SU-DHL-6 (cell line): Measurements from ENCODE around the gene SLC9A9.

ENCODE experiments used
- H2AFZ ChIP-seq: fragments of 200-600 bp; sonication (generic); 2 replicates; pipeline ENCODE4 v1.6.1; 2014; ENCODE audit warnings: low read depth, mild to moderate bottlenecking, moderate library complexity, mixed read lengths, antibody characterized with exemption, low read length; ENCODE audit not compliant: severe bottlenecking
- H3F3A ChIP-seq: fragments of 200-600 bp; shearing (Covaris generic); 2 replicates; pipeline ENCODE4 v1.6.0; 2016; ENCODE audit warnings: antibody characterized with exemption, mild to moderate bottlenecking; ENCODE audit not compliant: insufficient read depth
- H3K27ac ChIP-seq: fragments of 200-600 bp; sonication (generic); 2 replicates; pipeline ENCODE4 v1.5.1; 2016; ENCODE audit warnings: low read depth, mild to moderate bottlenecking, low read length, moderate library complexity, mixed read lengths
- H3K27me3 ChIP-seq: fragments of 200-600 bp; sonication (generic), shearing (Covaris generic); 2 replicates; pipeline ENCODE4 v1.6.0; 2014; ENCODE audit warnings: mild to moderate bottlenecking, low read length
- H3K36me3 ChIP-seq: fragments of 200-600 bp; sonication (generic); 2 replicates; pipeline ENCODE4 v1.6.1; 2014; ENCODE audit warnings: mild to moderate bottlenecking, low read length, mixed read lengths
- H3K4me2 ChIP-seq: fragments of 300-600, 200-600 bp; shearing (Covaris generic), sonication (generic); 2 replicates; pipeline ENCODE4 v1.6.0; 2014; ENCODE audit warnings: low read length, low read depth, mild to moderate bottlenecking; ENCODE audit not compliant: poor library complexity, severe bottlenecking
- H3K4me3 ChIP-seq: fragments of 200-600 bp; sonication (generic); 2 replicates; pipeline ENCODE4 v1.5.1; 2014; ENCODE audit warnings: antibody characterized with exemption, low read length, mild to moderate bottlenecking, mixed read lengths; ENCODE audit not compliant: insufficient read depth, poor library complexity, severe bottlenecking
- H3K79me2 ChIP-seq: fragments of 200-600 bp; sonication (generic); 2 replicates; pipeline ENCODE4 v1.6.1; 2014; ENCODE audit warnings: mild to moderate bottlenecking, low read length, moderate library complexity; ENCODE audit not compliant: insufficient read depth
- H3K9ac ChIP-seq: fragments of 200-600 bp; sonication (generic); 2 replicates; pipeline ENCODE4 v1.7.0; 2014; ENCODE audit warnings: mild to moderate bottlenecking, low read length
- H3K9me2 ChIP-seq: fragments of 200-600 bp; sonication (generic); replicated peaks from 2 replicates; pipeline ENCODE4 v1.6.1; 2014; ENCODE audit warnings: low read length; ENCODE audit not compliant: insufficient read depth
- H3K9me3 ChIP-seq: fragments of 200-600 bp; sonication (generic); 2 replicates; pipeline ENCODE4 v1.6.1; 2014; ENCODE audit warnings: low read length, mixed read lengths; ENCODE audit not compliant: insufficient read depth
- H4K20me1 ChIP-seq: fragments of 200-600 bp; sonication (generic); 2 replicates; pipeline ENCODE4 v1.6.1; 2014; ENCODE audit warnings: low read depth, mild to moderate bottlenecking, antibody characterized with exemption, low read length, moderate library complexity, mixed read lengths
- EZH2phosphoT487 ChIP-seq: fragments of 200-600 bp; sonication (generic), shearing (Covaris generic); conservative IDR thresholded peaks from 2 replicates; pipeline ENCODE4 v1.6.1; 2018; ENCODE audit warnings: mild to moderate bottlenecking, antibody characterized with exemption, low read length, moderate library complexity, mixed read lengths
- TF ChIP-seq, protein P1 (sequence below): fragments of 200-600 bp; sonication (generic); IDR thresholded peaks from one replicate; pipeline ENCODE4 v1.5.1; 2017; ENCODE audit warnings: antibody characterized with exemption, mild to moderate bottlenecking, low read length, moderate library complexity; ENCODE audit not compliant: insufficient read depth, poor library complexity, severe bottlenecking

Gene SLC9A9

DNA sequence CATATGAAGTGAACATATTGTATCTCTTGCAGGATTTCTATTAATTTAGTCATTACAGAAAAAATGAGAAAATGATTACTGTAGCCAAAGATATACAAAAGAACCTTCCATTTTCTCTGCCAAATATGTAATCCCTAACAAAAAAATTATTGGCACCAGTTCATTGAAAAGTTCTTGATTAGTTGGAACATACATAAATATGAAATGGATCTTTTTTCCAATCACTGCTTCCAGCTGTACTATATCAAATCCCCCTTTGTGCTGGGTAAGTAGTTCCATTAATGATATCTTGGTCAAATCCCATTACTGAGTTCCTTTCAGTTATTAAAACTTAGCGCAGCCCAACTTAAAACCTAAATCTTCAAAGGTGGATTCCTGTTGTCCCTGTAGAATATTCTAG lies 263.8 kb downstream of the SLC9A9 start:
- H3K4me3 ChIP-seq: no peak overlapping the region
- H3K27ac ChIP-seq: no peak overlapping the region
- no peaks in the 10 kb centered on the region for H3K79me2 ChIP-seq
- H3K9me3 ChIP-seq: no peaks in the 10 kb centered on the region
- no peaks in the 10 kb centered on the region for H3K36me3 ChIP-seq
- no peak overlapping the region for H3K9ac ChIP-seq
- H3K27me3 ChIP-seq: no peaks in the 10 kb centered on the region
- H3F3A ChIP-seq: no peaks in the 10 kb centered on the region
- H4K20me1 ChIP-seq: no peaks in the 10 kb centered on the region
- no peak overlapping the region for H3K4me2 ChIP-seq
- TF ChIP-seq, protein P1, sequence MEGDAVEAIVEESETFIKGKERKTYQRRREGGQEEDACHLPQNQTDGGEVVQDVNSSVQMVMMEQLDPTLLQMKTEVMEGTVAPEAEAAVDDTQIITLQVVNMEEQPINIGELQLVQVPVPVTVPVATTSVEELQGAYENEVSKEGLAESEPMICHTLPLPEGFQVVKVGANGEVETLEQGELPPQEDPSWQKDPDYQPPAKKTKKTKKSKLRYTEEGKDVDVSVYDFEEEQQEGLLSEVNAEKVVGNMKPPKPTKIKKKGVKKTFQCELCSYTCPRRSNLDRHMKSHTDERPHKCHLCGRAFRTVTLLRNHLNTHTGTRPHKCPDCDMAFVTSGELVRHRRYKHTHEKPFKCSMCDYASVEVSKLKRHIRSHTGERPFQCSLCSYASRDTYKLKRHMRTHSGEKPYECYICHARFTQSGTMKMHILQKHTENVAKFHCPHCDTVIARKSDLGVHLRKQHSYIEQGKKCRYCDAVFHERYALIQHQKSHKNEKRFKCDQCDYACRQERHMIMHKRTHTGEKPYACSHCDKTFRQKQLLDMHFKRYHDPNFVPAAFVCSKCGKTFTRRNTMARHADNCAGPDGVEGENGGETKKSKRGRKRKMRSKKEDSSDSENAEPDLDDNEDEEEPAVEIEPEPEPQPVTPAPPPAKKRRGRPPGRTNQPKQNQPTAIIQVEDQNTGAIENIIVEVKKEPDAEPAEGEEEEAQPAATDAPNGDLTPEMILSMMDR: no peak
- no peak for TF ChIP-seq EZH2phosphoT487
- H3K9me2 ChIP-seq: no peaks in the 10 kb centered on the region
- H2AFZ ChIP-seq: no peak overlapping the region

DNA sequence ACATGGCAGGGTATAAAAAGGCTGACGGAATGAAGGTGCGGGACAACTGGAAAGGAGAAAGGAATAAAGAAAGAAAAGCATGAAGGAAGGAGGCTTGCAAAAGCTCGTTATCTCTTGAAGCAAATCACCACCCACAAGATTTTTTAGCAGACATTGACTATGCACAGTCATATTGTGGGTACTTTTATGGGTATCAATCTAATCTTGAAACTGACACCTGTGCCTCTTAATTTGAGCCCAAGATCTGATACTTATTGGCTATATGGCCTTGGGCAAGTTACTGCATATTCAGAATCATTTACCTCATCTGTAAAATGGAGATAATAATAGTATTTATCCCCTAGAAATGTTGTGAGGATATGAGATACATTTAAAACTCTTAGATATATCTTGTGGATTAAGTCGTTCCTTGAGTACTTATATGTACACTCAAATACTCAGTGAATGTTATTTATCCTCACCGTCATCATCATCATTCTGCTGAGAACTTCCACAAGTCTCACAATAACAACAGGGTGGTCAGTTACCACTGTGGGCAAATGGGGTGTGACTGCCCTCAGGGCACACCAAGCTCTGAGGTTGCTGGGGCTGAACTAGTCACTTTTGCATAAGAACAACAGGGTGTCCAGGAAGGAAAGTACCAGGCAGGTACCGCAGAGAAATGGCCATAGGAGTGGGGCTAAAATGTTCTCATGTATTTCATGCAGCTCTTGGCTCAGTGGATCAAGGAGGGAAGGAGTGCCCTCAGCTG lies 266.1 kb downstream of the SLC9A9 start:
- Histone ChIP-seq H2AFZ (no peak overlapping the region), H3K9me3 (no peaks in the 10 kb centered on the region), H3K4me3 (no peak overlapping the region), H3K36me3 (no peaks in the 10 kb centered on the region), H3K27me3 (no peaks in the 10 kb centered on the region), H3K9ac (no peak overlapping the region), H3K4me2 (no peak overlapping the region), H3K9me2 (no peaks in the 10 kb centered on the region), H4K20me1 (no peaks in the 10 kb centered on the region), H3K27ac (no peak overlapping the region), H3K79me2 (no peaks in the 10 kb centered on the region), H3F3A (no peaks in the 10 kb centered on the region)
- TF ChIP-seq EZH2phosphoT487: no peak
- TF ChIP-seq, protein P1: no peak

GRCh38 chr3:143578810-143579435 lies 269.3 kb downstream of the SLC9A9 start:
- Histone ChIP-seq H3K4me3 (no peak overlapping the region), H3K9me3 (no peaks in the 10 kb centered on the region), H3K27ac (no peak overlapping the region), H3K9ac (no peak overlapping the region), H4K20me1 (no peaks in the 10 kb centered on the region), H3K79me2 (no peaks in the 10 kb centered on the region), H3K36me3 (no peaks in the 10 kb centered on the region), H2AFZ (no peak overlapping the region), H3K27me3 (no peaks in the 10 kb centered on the region), H3K9me2 (no peaks in the 10 kb centered on the region), H3F3A (no peaks in the 10 kb centered on the region), H3K4me2 (no peak overlapping the region)
- TF ChIP-seq EZH2phosphoT487: no peak
- TF ChIP-seq, protein P1: no peak
